WTC11 (cell line): Measurements from ENCODE around the gene ATRX.

ENCODE experiments used
- KAT7 ChIP-seq: sonication (generic); formaldehyde crosslinking; IDR thresholded peaks from 2 replicates; pipeline ENCODE4 v1.8.1; 2023; ENCODE audit warnings: missing genetic modification reagents, mild to moderate bottlenecking, borderline replicate concordance
- TCF7 ChIP-seq: sonication (generic); formaldehyde crosslinking; IDR thresholded peaks from 2 replicates; pipeline ENCODE4 v1.8.0; 2022; ENCODE audit warnings: mild to moderate bottlenecking, low read depth, missing genetic modification reagents, moderate library complexity
- ZNF263 ChIP-seq: sonication (generic); formaldehyde crosslinking; IDR thresholded peaks from 2 replicates; pipeline ENCODE4 v1.8.1; 2022; ENCODE audit warnings: low read depth, mild to moderate bottlenecking, moderate library complexity, missing genetic modification reagents
- ZNF396 ChIP-seq: fragments of 250-450 bp; sonication (Bioruptor Pico); IDR thresholded peaks from 2 replicates; pipeline ENCODE4 v1.8.0; 2021; ENCODE audit warnings: mild to moderate bottlenecking, moderate library complexity, borderline replicate concordance
- ZNF423 ChIP-seq: fragments of 250-450 bp; sonication (Bioruptor Pico); IDR thresholded peaks from 2 replicates; pipeline ENCODE4 v2.1.2; 2022; ENCODE audit warnings: mild to moderate bottlenecking, moderate library complexity
- TF ChIP-seq, protein P1 (sequence below): fragments of 200-600 bp; IDR thresholded peaks from 2 replicates; pipeline ENCODE4 v1.8.0; 2022; ENCODE audit warnings: antibody characterized with exemption
- TF ChIP-seq, protein P2 (sequence below): sonication (generic); formaldehyde crosslinking; IDR thresholded peaks from 2 replicates; pipeline ENCODE4 v1.8.0; 2022; ENCODE audit warnings: mild to moderate bottlenecking, missing genetic modification reagents

GRCh38 chrX:77556276-77556675 is 229.7 kb downstream of the ATRX start:
- TF ChIP-seq, protein P1, sequence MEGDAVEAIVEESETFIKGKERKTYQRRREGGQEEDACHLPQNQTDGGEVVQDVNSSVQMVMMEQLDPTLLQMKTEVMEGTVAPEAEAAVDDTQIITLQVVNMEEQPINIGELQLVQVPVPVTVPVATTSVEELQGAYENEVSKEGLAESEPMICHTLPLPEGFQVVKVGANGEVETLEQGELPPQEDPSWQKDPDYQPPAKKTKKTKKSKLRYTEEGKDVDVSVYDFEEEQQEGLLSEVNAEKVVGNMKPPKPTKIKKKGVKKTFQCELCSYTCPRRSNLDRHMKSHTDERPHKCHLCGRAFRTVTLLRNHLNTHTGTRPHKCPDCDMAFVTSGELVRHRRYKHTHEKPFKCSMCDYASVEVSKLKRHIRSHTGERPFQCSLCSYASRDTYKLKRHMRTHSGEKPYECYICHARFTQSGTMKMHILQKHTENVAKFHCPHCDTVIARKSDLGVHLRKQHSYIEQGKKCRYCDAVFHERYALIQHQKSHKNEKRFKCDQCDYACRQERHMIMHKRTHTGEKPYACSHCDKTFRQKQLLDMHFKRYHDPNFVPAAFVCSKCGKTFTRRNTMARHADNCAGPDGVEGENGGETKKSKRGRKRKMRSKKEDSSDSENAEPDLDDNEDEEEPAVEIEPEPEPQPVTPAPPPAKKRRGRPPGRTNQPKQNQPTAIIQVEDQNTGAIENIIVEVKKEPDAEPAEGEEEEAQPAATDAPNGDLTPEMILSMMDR, result no peak
- TF ChIP-seq ZNF263 (CRISPR knock-in tag) (no peak), ZNF423 (CRISPR knock-in tag) (no peak), KAT7 (no peak), ZNF396 (no peak), TCF7 (CRISPR knock-in tag) (no peak)
- TF ChIP-seq, protein P2, sequence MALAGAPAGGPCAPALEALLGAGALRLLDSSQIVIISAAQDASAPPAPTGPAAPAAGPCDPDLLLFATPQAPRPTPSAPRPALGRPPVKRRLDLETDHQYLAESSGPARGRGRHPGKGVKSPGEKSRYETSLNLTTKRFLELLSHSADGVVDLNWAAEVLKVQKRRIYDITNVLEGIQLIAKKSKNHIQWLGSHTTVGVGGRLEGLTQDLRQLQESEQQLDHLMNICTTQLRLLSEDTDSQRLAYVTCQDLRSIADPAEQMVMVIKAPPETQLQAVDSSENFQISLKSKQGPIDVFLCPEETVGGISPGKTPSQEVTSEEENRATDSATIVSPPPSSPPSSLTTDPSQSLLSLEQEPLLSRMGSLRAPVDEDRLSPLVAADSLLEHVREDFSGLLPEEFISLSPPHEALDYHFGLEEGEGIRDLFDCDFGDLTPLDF (CRISPR knock-in tag), result no peak
